WTC11 (cell line): ENCODE measurements around the gene EHD4. TPM values are rescaled to one million over a fixed set of nuclear protein-coding genes. Genes with fewer than 3 reads are reported as not detected.

Experiments used
- ATAC-seq: fragments of 200-7000 bp; cut with Tn5 transposase; 2 replicates; pipeline ENCODE4 v1.10.0; 2021; ENCODE audit warnings: mild to moderate bottlenecking, moderate library complexity
- CTCF ChIA-PET: fragments of 300-600 bp; sonication (Branson Sonifier 250); formaldehyde crosslinking; loops from one replicate; lab custom pipeline; 2021; ENCODE audit warnings: antibody characterized with exemption; lab: Charles Lee
- POLR2A ChIA-PET: fragments of 350-600 bp; sonication (Branson Sonifier 250); formaldehyde crosslinking; loops from one replicate; lab custom pipeline; 2021; ENCODE audit warnings: antibody characterized with exemption; lab: Charles Lee
- DNase-seq: peaks from one replicate; pipeline ENCODE4 v3.0.0; 2021; ENCODE audit warnings: low spot score
- H3K27ac Mint-ChIP-seq: 2 replicates; pipeline ENCODE4 v1.8.0; 2021; ENCODE audit warnings: mixed read lengths
- H3K27me3 Mint-ChIP-seq: 2 replicates; pipeline ENCODE4 v1.8.0; 2021; ENCODE audit warnings: low read depth, mild to moderate bottlenecking, moderate library complexity, mixed read lengths
- H3K36me3 Mint-ChIP-seq: 2 replicates; pipeline ENCODE4 v1.8.0; 2021; ENCODE audit warnings: mixed read lengths
- H3K4me1 Mint-ChIP-seq: 2 replicates; pipeline ENCODE4 v1.8.0; 2022; ENCODE audit warnings: mixed read lengths
- H3K4me3 Mint-ChIP-seq: 2 replicates; pipeline ENCODE4 v1.8.0; 2021; ENCODE audit warnings: mild to moderate bottlenecking, moderate library complexity, mixed read lengths
- H3K9me3 Mint-ChIP-seq: 2 replicates; pipeline ENCODE4 v1.8.0; 2021; ENCODE audit warnings: mixed read lengths
- CREM ChIP-seq: sonication (generic); formaldehyde crosslinking; IDR thresholded peaks from 2 replicates; pipeline ENCODE4 v1.8.1; 2022; ENCODE audit warnings: mild to moderate bottlenecking, missing genetic modification reagents, moderate library complexity
- GTF2I ChIP-seq: fragments of 250-450 bp; sonication (Bioruptor Pico); conservative IDR thresholded peaks from 2 replicates; pipeline ENCODE4 v1.4.0; 2021; ENCODE audit warnings: mild to moderate bottlenecking
- IRF2 ChIP-seq: sonication (generic); formaldehyde crosslinking; IDR thresholded peaks from 2 replicates; pipeline ENCODE4 v1.8.0; 2022; ENCODE audit warnings: low read depth, missing genetic modification reagents, borderline replicate concordance
- KAT7 ChIP-seq: sonication (generic); formaldehyde crosslinking; IDR thresholded peaks from 2 replicates; pipeline ENCODE4 v1.8.1; 2023; ENCODE audit warnings: missing genetic modification reagents, mild to moderate bottlenecking, borderline replicate concordance
- NR1H2 ChIP-seq: sonication (generic); formaldehyde crosslinking; IDR thresholded peaks from 2 replicates; pipeline ENCODE4 v1.9.0; 2021; ENCODE audit warnings: mild to moderate bottlenecking, moderate library complexity, missing genetic modification reagents
- NR2C2 ChIP-seq: sonication (generic); formaldehyde crosslinking; IDR thresholded peaks from 2 replicates; pipeline ENCODE4 v1.8.0; 2022; ENCODE audit warnings: mild to moderate bottlenecking, missing genetic modification reagents
- OVOL2 ChIP-seq: fragments of 250-450 bp; sonication (Bioruptor Pico); IDR thresholded peaks from 2 replicates; pipeline ENCODE4 v1.9.0; 2021; ENCODE audit warnings: mild to moderate bottlenecking, borderline replicate concordance
- TEAD1 ChIP-seq: sonication (generic); formaldehyde crosslinking; IDR thresholded peaks from 2 replicates; pipeline ENCODE4 v1.8.0; 2022; ENCODE audit warnings: mild to moderate bottlenecking, missing genetic modification reagents
- TEAD4 ChIP-seq: sonication (generic); formaldehyde crosslinking; IDR thresholded peaks from 2 replicates; pipeline ENCODE4 v1.8.0; 2022; ENCODE audit warnings: mild to moderate bottlenecking, missing genetic modification reagents
- TP53 ChIP-seq: sonication (generic); formaldehyde crosslinking; IDR thresholded peaks from 2 replicates; pipeline ENCODE4 v1.8.1; 2023; ENCODE audit warnings: mild to moderate bottlenecking, missing genetic modification reagents
- ZNF138 ChIP-seq: sonication (generic); formaldehyde crosslinking; conservative IDR thresholded peaks from 2 replicates; pipeline ENCODE4 v1.8.1; 2022; ENCODE audit warnings: mild to moderate bottlenecking, moderate library complexity, missing genetic modification reagents
- ZNF219 ChIP-seq: sonication (generic); formaldehyde crosslinking; IDR thresholded peaks from 2 replicates; pipeline ENCODE4 v1.8.0; 2023; ENCODE audit warnings: missing genetic modification reagents, mild to moderate bottlenecking, borderline replicate concordance
- ZNF232 ChIP-seq: sonication (generic); formaldehyde crosslinking; IDR thresholded peaks from 2 replicates; pipeline ENCODE4 v1.8.0; 2022; ENCODE audit warnings: mild to moderate bottlenecking, missing genetic modification reagents
- ZNF396 ChIP-seq: fragments of 250-450 bp; sonication (Bioruptor Pico); IDR thresholded peaks from 2 replicates; pipeline ENCODE4 v1.8.0; 2021; ENCODE audit warnings: mild to moderate bottlenecking, moderate library complexity, borderline replicate concordance
- total RNA-seq: library from RNA; stranded (reverse); gene quantifications from 3 replicates; pipeline ENCODE4 v1.2.3, GENCODE V29; 2021
- TF ChIP-seq, protein P1 (sequence below): fragments of 250-450 bp; sonication (Bioruptor Pico); IDR thresholded peaks from 2 replicates; pipeline ENCODE4 v1.9.0; 2021; ENCODE audit warnings: mild to moderate bottlenecking
- TF ChIP-seq, protein P2 (sequence below): fragments of 250-450 bp; sonication (Bioruptor Pico); IDR thresholded peaks from 2 replicates; pipeline ENCODE4 v2.1.2; 2022; ENCODE audit warnings: mild to moderate bottlenecking, moderate library complexity
- TF ChIP-seq, protein P3 (sequence below): sonication (generic); formaldehyde crosslinking; IDR thresholded peaks from 2 replicates; pipeline ENCODE4 v1.8.0; 2022; ENCODE audit warnings: mild to moderate bottlenecking, missing genetic modification reagents
- TF ChIP-seq, protein P4 (sequence below): fragments of 250-450 bp; sonication (Bioruptor Pico); IDR thresholded peaks from 2 replicates; pipeline ENCODE4 v1.8.0; 2021; ENCODE audit warnings: mild to moderate bottlenecking
- TF ChIP-seq, protein P5 (sequence below): sonication (generic); formaldehyde crosslinking; IDR thresholded peaks from 2 replicates; pipeline ENCODE4 v1.8.0; 2023; ENCODE audit warnings: missing genetic modification reagents, mild to moderate bottlenecking, borderline replicate concordance
- TF ChIP-seq, protein P6 (sequence below): fragments of 200-600 bp; IDR thresholded peaks from 2 replicates; pipeline ENCODE4 v1.8.0; 2022; ENCODE audit warnings: antibody characterized with exemption
- TF ChIP-seq, protein P7 (sequence below): fragments of 250-450 bp; sonication (Bioruptor Pico); conservative IDR thresholded peaks from 2 replicates; pipeline ENCODE4 v1.9.0; 2021; ENCODE audit warnings: mild to moderate bottlenecking

Gene EHD4
- total RNA-seq, 1 experiment from 2014 or later = 23.9 TPM

DNA sequence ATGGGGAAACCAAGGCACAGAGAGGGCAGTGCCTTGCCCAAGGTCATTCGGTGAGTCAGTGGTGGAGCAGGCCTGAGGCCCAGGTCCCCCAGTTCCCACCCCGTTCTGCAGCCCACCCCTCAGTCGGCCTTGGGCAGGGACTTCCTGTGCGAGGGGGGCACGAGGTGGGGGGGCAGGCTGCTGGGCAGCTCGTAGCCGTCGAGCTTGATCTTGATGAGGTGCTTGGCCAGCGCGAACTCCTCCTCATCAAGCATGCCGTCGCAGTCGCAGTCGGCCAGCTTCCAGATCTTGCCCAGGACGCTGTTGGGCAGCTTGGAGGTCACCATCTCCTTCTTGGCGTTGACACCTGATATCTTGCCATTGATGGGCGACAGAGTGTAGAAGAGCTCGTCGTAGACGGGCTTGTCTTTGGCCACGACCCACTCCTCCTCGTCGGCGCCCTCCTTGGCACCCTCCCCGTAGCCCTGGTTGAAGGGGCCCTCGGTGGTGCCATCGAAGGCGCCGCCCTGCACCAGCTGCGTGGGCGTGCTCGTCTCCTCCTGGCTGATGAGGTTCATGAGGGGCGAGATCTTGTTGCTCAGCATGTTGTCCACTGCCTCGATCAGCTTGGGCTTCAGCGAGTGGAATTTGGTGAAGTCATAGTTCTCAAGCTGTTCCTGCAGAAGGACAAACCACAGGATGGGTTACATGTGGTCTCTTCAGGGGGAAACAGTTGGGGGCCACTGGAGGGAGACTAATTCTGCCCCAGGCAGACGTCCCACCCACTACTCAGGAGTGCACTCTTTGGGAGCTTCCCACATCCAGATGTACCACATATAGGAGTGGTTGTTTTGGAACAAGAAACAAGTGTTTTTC lies 71.6 kb downstream of the EHD4 start (continued):
- TF ChIP-seq, protein P1, sequence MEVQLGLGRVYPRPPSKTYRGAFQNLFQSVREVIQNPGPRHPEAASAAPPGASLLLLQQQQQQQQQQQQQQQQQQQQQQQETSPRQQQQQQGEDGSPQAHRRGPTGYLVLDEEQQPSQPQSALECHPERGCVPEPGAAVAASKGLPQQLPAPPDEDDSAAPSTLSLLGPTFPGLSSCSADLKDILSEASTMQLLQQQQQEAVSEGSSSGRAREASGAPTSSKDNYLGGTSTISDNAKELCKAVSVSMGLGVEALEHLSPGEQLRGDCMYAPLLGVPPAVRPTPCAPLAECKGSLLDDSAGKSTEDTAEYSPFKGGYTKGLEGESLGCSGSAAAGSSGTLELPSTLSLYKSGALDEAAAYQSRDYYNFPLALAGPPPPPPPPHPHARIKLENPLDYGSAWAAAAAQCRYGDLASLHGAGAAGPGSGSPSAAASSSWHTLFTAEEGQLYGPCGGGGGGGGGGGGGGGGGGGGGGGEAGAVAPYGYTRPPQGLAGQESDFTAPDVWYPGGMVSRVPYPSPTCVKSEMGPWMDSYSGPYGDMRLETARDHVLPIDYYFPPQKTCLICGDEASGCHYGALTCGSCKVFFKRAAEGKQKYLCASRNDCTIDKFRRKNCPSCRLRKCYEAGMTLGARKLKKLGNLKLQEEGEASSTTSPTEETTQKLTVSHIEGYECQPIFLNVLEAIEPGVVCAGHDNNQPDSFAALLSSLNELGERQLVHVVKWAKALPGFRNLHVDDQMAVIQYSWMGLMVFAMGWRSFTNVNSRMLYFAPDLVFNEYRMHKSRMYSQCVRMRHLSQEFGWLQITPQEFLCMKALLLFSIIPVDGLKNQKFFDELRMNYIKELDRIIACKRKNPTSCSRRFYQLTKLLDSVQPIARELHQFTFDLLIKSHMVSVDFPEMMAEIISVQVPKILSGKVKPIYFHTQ (CRISPR knock-in tag) = no peak
- TF ChIP-seq, protein P2, sequence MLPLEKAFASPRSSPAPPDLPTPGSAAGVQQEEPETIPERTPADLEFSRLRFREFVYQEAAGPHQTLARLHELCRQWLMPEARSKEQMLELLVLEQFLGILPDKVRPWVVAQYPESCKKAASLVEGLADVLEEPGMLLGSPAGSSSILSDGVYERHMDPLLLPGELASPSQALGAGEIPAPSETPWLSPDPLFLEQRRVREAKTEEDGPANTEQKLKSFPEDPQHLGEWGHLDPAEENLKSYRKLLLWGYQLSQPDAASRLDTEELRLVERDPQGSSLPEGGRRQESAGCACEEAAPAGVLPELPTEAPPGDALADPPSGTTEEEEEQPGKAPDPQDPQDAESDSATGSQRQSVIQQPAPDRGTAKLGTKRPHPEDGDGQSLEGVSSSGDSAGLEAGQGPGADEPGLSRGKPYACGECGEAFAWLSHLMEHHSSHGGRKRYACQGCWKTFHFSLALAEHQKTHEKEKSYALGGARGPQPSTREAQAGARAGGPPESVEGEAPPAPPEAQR = no peak
- TF ChIP-seq TP53 (CRISPR knock-in tag) (no peak), IRF2 (no peak), NR1H2 (CRISPR knock-in tag) (no peak), NR2C2 (no peak), ZNF138 (CRISPR knock-in tag) (no peak), CREM (no peak), KAT7 (CRISPR knock-in tag) (no peak), ZNF232 (no peak), TEAD4 (CRISPR knock-in tag) (no peak), ZNF396 (CRISPR knock-in tag) (no peak), GTF2I (CRISPR knock-in tag) (no peak)
- TF ChIP-seq, protein P3, sequence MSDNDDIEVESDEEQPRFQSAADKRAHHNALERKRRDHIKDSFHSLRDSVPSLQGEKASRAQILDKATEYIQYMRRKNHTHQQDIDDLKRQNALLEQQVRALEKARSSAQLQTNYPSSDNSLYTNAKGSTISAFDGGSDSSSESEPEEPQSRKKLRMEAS (CRISPR knock-in tag) = no peak
- TF ChIP-seq, protein P4, sequence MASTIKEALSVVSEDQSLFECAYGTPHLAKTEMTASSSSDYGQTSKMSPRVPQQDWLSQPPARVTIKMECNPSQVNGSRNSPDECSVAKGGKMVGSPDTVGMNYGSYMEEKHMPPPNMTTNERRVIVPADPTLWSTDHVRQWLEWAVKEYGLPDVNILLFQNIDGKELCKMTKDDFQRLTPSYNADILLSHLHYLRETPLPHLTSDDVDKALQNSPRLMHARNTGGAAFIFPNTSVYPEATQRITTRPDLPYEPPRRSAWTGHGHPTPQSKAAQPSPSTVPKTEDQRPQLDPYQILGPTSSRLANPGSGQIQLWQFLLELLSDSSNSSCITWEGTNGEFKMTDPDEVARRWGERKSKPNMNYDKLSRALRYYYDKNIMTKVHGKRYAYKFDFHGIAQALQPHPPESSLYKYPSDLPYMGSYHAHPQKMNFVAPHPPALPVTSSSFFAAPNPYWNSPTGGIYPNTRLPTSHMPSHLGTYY (CRISPR knock-in tag) = no peak

DNA sequence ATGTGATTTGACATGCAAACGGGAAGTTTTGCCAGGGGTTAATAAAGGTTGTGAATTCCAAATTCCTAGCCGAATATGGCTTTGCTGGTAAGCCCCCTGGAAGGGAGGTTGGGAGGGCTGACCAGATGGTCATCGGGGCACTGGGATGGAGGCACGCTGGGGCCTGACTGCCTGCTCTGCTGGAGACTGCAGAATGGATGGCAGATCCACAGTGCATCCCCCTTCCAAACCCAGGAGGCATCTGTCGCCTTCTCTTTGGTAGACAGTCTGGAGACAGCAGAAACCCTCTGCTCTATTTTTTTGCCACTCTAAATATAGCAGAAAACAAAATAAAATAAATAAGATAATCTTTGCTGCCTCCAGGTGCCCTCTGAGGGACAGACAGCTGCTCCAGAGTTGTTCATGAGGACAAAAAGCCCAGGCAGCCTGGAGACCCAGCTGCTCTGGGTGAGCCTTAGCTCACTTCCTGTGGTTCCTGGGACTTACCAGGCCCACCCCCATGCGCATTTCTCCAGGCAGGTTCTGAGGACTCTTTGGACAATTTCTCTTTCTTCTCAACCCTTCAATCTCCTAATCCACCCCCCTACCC lies 72.4 kb downstream of the EHD4 start:
- DNase-seq (no peak), ATAC-seq (no peak)
- Mint-ChIP-seq H3K27ac (no peak overlapping the region), H3K4me3 (no peak overlapping the region), H3K36me3 (peaks cover 24% of the 10 kb centered on the region), H3K9me3 (0 out of 2 replicates have a peak, but pooled peaks cover 4% of the 10 kb centered on the region), H3K27me3 (no peaks in the 10 kb centered on the region), H3K4me1 (peaks cover 4% of the 10 kb centered on the region)
- CTCF ChIA-PET = interaction anchor here (1.2 kb wide), 1 partner anchor 126 kb away, joined by 4 read pairs; the partner anchor contains the start of gene MAPKBP1
- POLR2A ChIA-PET = no interaction called here
- TF ChIP-seq, protein P5, sequence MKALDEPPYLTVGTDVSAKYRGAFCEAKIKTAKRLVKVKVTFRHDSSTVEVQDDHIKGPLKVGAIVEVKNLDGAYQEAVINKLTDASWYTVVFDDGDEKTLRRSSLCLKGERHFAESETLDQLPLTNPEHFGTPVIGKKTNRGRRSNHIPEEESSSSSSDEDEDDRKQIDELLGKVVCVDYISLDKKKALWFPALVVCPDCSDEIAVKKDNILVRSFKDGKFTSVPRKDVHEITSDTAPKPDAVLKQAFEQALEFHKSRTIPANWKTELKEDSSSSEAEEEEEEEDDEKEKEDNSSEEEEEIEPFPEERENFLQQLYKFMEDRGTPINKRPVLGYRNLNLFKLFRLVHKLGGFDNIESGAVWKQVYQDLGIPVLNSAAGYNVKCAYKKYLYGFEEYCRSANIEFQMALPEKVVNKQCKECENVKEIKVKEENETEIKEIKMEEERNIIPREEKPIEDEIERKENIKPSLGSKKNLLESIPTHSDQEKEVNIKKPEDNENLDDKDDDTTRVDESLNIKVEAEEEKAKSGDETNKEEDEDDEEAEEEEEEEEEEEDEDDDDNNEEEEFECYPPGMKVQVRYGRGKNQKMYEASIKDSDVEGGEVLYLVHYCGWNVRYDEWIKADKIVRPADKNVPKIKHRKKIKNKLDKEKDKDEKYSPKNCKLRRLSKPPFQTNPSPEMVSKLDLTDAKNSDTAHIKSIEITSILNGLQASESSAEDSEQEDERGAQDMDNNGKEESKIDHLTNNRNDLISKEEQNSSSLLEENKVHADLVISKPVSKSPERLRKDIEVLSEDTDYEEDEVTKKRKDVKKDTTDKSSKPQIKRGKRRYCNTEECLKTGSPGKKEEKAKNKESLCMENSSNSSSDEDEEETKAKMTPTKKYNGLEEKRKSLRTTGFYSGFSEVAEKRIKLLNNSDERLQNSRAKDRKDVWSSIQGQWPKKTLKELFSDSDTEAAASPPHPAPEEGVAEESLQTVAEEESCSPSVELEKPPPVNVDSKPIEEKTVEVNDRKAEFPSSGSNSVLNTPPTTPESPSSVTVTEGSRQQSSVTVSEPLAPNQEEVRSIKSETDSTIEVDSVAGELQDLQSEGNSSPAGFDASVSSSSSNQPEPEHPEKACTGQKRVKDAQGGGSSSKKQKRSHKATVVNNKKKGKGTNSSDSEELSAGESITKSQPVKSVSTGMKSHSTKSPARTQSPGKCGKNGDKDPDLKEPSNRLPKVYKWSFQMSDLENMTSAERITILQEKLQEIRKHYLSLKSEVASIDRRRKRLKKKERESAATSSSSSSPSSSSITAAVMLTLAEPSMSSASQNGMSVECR (CRISPR knock-in tag) = no peak
- TF ChIP-seq ZNF232 (no peak), OVOL2 (no peak), KAT7 (CRISPR knock-in tag) (no peak), TEAD1 (CRISPR knock-in tag) (no peak), ZNF219 (no peak), TEAD4 (CRISPR knock-in tag) (no peak)
- TF ChIP-seq, protein P6, sequence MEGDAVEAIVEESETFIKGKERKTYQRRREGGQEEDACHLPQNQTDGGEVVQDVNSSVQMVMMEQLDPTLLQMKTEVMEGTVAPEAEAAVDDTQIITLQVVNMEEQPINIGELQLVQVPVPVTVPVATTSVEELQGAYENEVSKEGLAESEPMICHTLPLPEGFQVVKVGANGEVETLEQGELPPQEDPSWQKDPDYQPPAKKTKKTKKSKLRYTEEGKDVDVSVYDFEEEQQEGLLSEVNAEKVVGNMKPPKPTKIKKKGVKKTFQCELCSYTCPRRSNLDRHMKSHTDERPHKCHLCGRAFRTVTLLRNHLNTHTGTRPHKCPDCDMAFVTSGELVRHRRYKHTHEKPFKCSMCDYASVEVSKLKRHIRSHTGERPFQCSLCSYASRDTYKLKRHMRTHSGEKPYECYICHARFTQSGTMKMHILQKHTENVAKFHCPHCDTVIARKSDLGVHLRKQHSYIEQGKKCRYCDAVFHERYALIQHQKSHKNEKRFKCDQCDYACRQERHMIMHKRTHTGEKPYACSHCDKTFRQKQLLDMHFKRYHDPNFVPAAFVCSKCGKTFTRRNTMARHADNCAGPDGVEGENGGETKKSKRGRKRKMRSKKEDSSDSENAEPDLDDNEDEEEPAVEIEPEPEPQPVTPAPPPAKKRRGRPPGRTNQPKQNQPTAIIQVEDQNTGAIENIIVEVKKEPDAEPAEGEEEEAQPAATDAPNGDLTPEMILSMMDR = no peak
- TF ChIP-seq, protein P7, sequence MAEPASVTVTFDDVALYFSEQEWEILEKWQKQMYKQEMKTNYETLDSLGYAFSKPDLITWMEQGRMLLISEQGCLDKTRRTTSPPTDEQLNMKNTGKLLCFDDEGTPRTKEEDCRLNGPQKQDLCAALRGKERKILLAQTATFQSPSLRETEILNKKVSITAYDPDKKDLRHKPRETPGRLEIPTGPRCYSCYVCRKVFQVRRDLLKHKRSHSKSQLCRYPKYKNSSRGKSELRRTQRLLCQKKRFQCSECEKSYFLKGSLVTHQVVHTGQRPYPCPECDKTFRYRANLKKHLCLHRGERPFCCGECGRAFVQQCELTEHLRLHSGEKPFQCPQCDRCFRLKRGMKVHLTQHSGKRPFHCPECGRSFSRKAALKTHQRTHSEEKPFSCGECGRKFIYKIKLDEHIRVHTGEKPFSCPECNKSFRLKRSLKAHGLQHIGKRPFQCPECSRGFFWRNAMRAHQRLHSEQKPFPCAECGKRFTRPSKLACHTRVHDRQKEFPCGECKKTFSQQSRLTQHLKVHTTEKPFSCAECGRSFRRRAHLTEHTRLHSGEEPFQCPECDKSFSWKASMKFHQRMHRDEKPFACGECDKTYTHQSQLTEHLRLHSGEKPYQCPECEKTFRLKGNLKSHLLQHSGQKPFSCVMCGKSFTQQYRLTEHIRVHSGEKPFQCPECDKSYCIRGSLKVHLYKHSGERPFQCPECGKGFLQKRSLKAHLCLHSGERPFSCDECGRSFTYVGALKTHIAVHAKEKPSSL (CRISPR knock-in tag) = no peak
